CD14-positive monocyte (primary cell): ENCODE results near the gene ISG15. TPM values are rescaled to one million over a fixed set of nuclear protein-coding genes. Genes with fewer than 3 reads are reported as not detected.

Experiments used
- DNase-seq, 3 donors: peaks; one replicate each; pipeline ENCODE4 v3.0.0-alpha.2; 2011 to 2022
- H2AFZ ChIP-seq: 2 replicates; pipeline ENCODE4 v1.6.0; 2012; ENCODE audit warnings: mild to moderate bottlenecking, low read depth, low read length, inconsistent platforms; ENCODE audit not compliant: insufficient read depth, poor library complexity, severe bottlenecking
- H3K27ac ChIP-seq, 2 donors: 1 replicate in 1 of 2; 2 replicates in 1 of 2; pipeline ENCODE4 v1.5.1; 2012 to 2013; ENCODE audit warnings: low read length in 2 of 2, control low read depth in 1 of 2, inconsistent platforms in 1 of 2, low read depth in 1 of 2, mild to moderate bottlenecking in 1 of 2
- H3K27me3 ChIP-seq, 2 donors: one replicate each; pipeline versions ENCODE4 v1.6.0 to v1.6.1; 2011 to 2013; ENCODE audit warnings: low read length in 2 of 2; ENCODE audit not compliant: control insufficient read depth in 2 of 2, insufficient read depth in 2 of 2
- H3K36me3 ChIP-seq, 2 donors: replicated peaks in 1 of 2; 1 replicate in 1 of 2; 2 replicates in 1 of 2; pipeline versions ENCODE4 v1.5.1 to v1.6.1; 2012 to 2013; ENCODE audit warnings: low read length in 2 of 2, control low read depth in 1 of 2, inconsistent platforms in 1 of 2, mild to moderate bottlenecking in 1 of 2; ENCODE audit not compliant: insufficient read depth in 2 of 2, control insufficient read depth in 1 of 2
- H3K4me1 ChIP-seq, 2 donors: 1 replicate in 1 of 2; 2 replicates in 1 of 2; pipeline versions ENCODE4 v1.5.1 to v1.6.1; 2012 to 2013; ENCODE audit warnings: low read length in 2 of 2, control low read depth in 1 of 2, inconsistent platforms in 1 of 2, mild to moderate bottlenecking in 1 of 2, moderate library complexity in 1 of 2; ENCODE audit not compliant: insufficient read depth in 2 of 2, control insufficient read depth in 1 of 2
- H3K4me2 ChIP-seq: replicated peaks from 2 replicates; pipeline ENCODE3; 2012; ENCODE audit warnings: low read length, moderate library complexity, mild to moderate bottlenecking; ENCODE audit not compliant: poor library complexity, severe bottlenecking; ENCODE audit errors: extremely low read depth
- H3K4me3 ChIP-seq, 3 experiments: fragments of 200-600 bp in 1 of 3; sonication (generic) in 1 of 3; replicated peaks in 1 of 3; 1 replicate in 2 of 3; 2 replicates in 1 of 3; pipeline ENCODE4 v1.5.1; 2011 to 2013; ENCODE audit warnings: low read length in 3 of 3, mild to moderate bottlenecking in 3 of 3, control low read depth in 2 of 3, low read depth in 2 of 3, inconsistent platforms in 1 of 3, moderate library complexity in 1 of 3
- H3K79me2 ChIP-seq: 2 replicates; pipeline ENCODE4 v1.6.0; 2012; ENCODE audit warnings: mild to moderate bottlenecking, control low read depth, inconsistent platforms, low read length, moderate library complexity; ENCODE audit not compliant: insufficient read depth
- H3K9ac ChIP-seq: 2 replicates; pipeline ENCODE4 v1.6.0; 2017; ENCODE audit warnings: low read length, mild to moderate bottlenecking; ENCODE audit not compliant: insufficient read depth, poor library complexity, severe bottlenecking
- H3K9me3 ChIP-seq, 2 donors: replicated peaks in 1 of 2; 1 replicate in 1 of 2; 2 replicates in 1 of 2; pipeline versions ENCODE4 v1.5.1 to v1.6.1; 2012 to 2013; ENCODE audit warnings: low read length in 2 of 2, control low read depth in 1 of 2; ENCODE audit not compliant: control insufficient read depth in 1 of 2, insufficient read depth in 1 of 2
- H4K20me1 ChIP-seq: 2 replicates; pipeline ENCODE4 v1.6.0; 2012; ENCODE audit warnings: mild to moderate bottlenecking, low read length, control low read depth, moderate library complexity; ENCODE audit not compliant: insufficient read depth
- H3K27ac Mint-ChIP-seq, 7 donors: one replicate each; pipeline ENCODE4 v1.8.0; 2020; ENCODE audit warnings: mild to moderate bottlenecking in 7 of 7, mixed read lengths in 7 of 7, moderate library complexity in 6 of 7, inconsistent platforms in 2 of 7
- H3K27me3 Mint-ChIP-seq, 3 donors: one replicate each; pipeline ENCODE4 v1.8.0; 2021 to 2022; ENCODE audit warnings: low read depth in 3 of 3, mild to moderate bottlenecking in 3 of 3, mixed read lengths in 3 of 3, moderate library complexity in 3 of 3, inconsistent platforms in 1 of 3
- H3K36me3 Mint-ChIP-seq, 2 donors: one replicate each; pipeline ENCODE4 v1.8.0; 2020; ENCODE audit warnings: mixed read lengths in 2 of 2, inconsistent platforms in 1 of 2, mild to moderate bottlenecking in 1 of 2
- H3K4me1 Mint-ChIP-seq: one replicate; pipeline ENCODE4 v1.8.0; 2020; ENCODE audit warnings: mild to moderate bottlenecking, mixed read lengths
- H3K4me3 Mint-ChIP-seq, 2 donors: one replicate each; pipeline ENCODE4 v1.8.0; 2020; ENCODE audit warnings: mild to moderate bottlenecking in 2 of 2, mixed read lengths in 2 of 2, moderate library complexity in 1 of 2
- H3K9me3 Mint-ChIP-seq, 7 donors: one replicate each; pipeline ENCODE4 v1.8.0; 2020 to 2022; ENCODE audit warnings: mixed read lengths in 7 of 7, mild to moderate bottlenecking in 6 of 7, moderate library complexity in 6 of 7, inconsistent platforms in 2 of 7
- WGBS: methylation state at CpG from one replicate; pipeline ENCODE4 v1.1.5; 2013; ENCODE audit warnings: missing lambda C conversion rate; ENCODE audit not compliant: insufficient coverage; 5-methylcytosine and 5-hydroxymethylcytosine counted together
- intact Hi-C, 2 donors: fragments of 100-400 bp; cut with micrococcal nuclease; formaldehyde crosslinking; loops; one replicate each; pipeline versions ENCODE4 v1.15.0 to v1.15.1; 2023
- polyA plus RNA-seq, 3 donors: library from polyadenylated mRNA; depleted of rRNA in 1 of 3; unstranded in 2 of 3; stranded (reverse) in 1 of 3; fragments of 300-500 nt in 2 of 3; fragments of >200 nt in 1 of 3; fragmentation: Illumina TruSeq in 2 of 3; gene quantifications; 1 replicate in 2 of 3; 2 replicates in 1 of 3; pipeline ENCODE4 v1.2.3, GENCODE V29; 2012 to 2021
- TF ChIP-seq, protein P1 (sequence below): fragments of 200-600 bp; IDR thresholded peaks from one replicate; pipeline ENCODE4 v1.8.0; 2022; ENCODE audit warnings: antibody characterized with exemption, mild to moderate bottlenecking

Gene ISG15
- polyA plus RNA-seq, 3 donors: 128 to 241 (median 145) TPM

DNA sequence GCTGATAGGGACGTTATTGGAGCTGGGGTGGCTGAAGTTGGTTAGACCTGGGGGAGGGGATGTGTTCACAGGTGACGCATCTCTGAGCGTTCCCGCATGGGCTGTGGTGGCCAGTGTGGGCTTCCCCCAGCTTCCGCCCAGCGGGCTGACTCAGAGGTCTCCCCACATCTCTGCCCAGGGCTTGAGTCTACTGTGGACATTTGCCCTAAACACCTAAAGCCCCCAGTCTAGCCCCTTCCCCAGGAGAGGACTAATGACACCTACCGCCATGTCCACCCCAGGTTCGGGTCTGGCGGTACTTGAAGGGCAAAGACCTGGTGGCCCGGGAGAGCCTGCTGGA lies 8.6 kb downstream of the ISG15 start:
- Histone ChIP-seq H3K27me3 (peaks cover 7 to 41% of the 10 kb centered on the region in 2 donors), H3K4me3 (no peak overlapping the region), H2AFZ (no peak overlapping the region), H3K79me2 (no peaks in the 10 kb centered on the region), H4K20me1 (no peaks in the 10 kb centered on the region), H3K9ac (no peak overlapping the region), H3K4me2 (no peak overlapping the region), H3K9me3 (no peaks in the 10 kb centered on the region), H3K36me3 (no peaks in the 10 kb centered on the region), H3K27ac (no peak overlapping the region), H3K4me1 (peaks cover 11 to 21% of the 10 kb centered on the region in 2 donors)
- peak overlapping the region in 1 of 2 donors; percentile 67 for H3K4me3 Mint-ChIP-seq
- H3K27me3 Mint-ChIP-seq: peaks cover 33 to 46% (median 40%) of the 10 kb centered on the region in 3 donors
- WGBS: 98% methylated on average over 5 of the region's 10 CpGs
- TF ChIP-seq, protein P1, sequence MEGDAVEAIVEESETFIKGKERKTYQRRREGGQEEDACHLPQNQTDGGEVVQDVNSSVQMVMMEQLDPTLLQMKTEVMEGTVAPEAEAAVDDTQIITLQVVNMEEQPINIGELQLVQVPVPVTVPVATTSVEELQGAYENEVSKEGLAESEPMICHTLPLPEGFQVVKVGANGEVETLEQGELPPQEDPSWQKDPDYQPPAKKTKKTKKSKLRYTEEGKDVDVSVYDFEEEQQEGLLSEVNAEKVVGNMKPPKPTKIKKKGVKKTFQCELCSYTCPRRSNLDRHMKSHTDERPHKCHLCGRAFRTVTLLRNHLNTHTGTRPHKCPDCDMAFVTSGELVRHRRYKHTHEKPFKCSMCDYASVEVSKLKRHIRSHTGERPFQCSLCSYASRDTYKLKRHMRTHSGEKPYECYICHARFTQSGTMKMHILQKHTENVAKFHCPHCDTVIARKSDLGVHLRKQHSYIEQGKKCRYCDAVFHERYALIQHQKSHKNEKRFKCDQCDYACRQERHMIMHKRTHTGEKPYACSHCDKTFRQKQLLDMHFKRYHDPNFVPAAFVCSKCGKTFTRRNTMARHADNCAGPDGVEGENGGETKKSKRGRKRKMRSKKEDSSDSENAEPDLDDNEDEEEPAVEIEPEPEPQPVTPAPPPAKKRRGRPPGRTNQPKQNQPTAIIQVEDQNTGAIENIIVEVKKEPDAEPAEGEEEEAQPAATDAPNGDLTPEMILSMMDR: no peak
- intact Hi-C loops: loop anchor here in 1 of 2 donors (5.0 kb wide), 1 partner anchor 35 kb away; no protein-coding TSS in a partner anchor
- peak in 1 of 3 donors; percentile 48 for DNase-seq
- peaks cover 0 to 6% (median 0%) of the 10 kb centered on the region in 7 donors for H3K9me3 Mint-ChIP-seq
- H3K4me1 Mint-ChIP-seq: peaks cover 6% of the 10 kb centered on the region
- H3K36me3 Mint-ChIP-seq: no peaks in the 10 kb centered on the region
- H3K27ac Mint-ChIP-seq: no peak overlapping the region

DNA sequence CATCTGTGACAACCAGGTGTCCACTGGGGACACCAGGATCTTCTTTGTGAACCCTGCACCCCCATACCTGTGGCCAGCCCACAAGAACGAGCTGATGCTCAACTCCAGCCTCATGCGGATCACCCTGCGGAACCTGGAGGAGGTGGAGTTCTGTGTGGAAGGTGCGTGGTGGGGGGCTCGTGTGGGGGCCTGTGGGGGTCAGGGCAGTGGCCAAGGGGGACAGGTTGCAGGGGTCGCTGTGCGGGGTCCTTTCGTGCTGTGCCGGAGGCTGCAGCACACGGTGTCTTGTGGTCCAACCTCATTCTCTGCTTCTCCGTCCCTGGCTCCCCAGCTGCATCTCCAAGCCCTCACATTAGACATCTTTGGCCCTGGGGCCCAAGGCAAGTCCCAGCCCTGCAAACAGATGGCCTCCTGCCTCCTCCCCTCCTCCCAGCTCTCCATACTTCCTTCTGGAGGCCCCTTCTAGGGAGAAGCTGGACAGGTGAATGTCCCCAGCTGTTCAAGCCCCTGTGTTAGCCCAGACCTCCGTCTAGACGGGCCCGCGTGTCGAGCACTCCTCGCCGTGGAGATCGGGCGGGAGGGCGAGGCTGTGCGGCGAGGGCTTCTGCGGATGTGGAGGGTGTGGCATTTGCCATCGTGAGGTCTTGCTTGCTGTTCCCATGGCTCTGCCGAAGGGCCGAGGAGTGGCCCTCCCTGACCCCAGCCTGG lies 9.2 kb downstream of the ISG15 start:
- intact Hi-C loops: loop anchor here in 1 of 2 donors (5.0 kb wide), 1 partner anchor 35 kb away; no protein-coding TSS in a partner anchor
- DNase-seq: no peak
- no peak overlapping the region for H3K27ac ChIP-seq
- H3K9me3 ChIP-seq: no peaks in the 10 kb centered on the region
- no peak overlapping the region for H3K4me3 ChIP-seq
- no peaks in the 10 kb centered on the region for H4K20me1 ChIP-seq
- H3K27ac Mint-ChIP-seq: peak overlapping the region in 1 of 7 donors; percentile 64
- H2AFZ ChIP-seq: no peak overlapping the region
- WGBS: 61% methylated on average over 23 of the region's 27 CpGs
- peak overlapping the region; percentile 43 to 67 for H3K4me3 Mint-ChIP-seq
- peaks cover 7 to 41% of the 10 kb centered on the region in 2 donors for H3K27me3 ChIP-seq
- H3K36me3 Mint-ChIP-seq: no peaks in the 10 kb centered on the region
- no peak overlapping the region for H3K9ac ChIP-seq
- no peak overlapping the region for H3K4me2 ChIP-seq
- no peaks in the 10 kb centered on the region for H3K36me3 ChIP-seq
- H3K27me3 Mint-ChIP-seq: peaks cover 29 to 51% (median 36%) of the 10 kb centered on the region in 3 donors
- TF ChIP-seq, protein P1: no peak
- H3K4me1 ChIP-seq: peaks cover 11 to 21% of the 10 kb centered on the region in 2 donors
- peaks cover 6% of the 10 kb centered on the region for H3K4me1 Mint-ChIP-seq
- H3K79me2 ChIP-seq: no peaks in the 10 kb centered on the region
- H3K9me3 Mint-ChIP-seq: peaks cover 0 to 6% (median 0%) of the 10 kb centered on the region in 7 donors
